Activated T-cell treated with anti-CD3 and anti-CD28 coated beads, Interleukin-2, amount 50 U/mL, for 48 hours (primary cell): ENCODE measurements around the gene TOMM20.
"Not testable (repeated sequence)": the region's sequence is repeated elsewhere in the genome, so short reads cannot be mapped to it uniquely, and the experiment has no call there.

Experiments used
- DNase-seq, 2 experiments: peaks; one replicate each; pipeline ENCODE4 v3.0.0-alpha.2; 2020

TOMM20 gene

DNA sequence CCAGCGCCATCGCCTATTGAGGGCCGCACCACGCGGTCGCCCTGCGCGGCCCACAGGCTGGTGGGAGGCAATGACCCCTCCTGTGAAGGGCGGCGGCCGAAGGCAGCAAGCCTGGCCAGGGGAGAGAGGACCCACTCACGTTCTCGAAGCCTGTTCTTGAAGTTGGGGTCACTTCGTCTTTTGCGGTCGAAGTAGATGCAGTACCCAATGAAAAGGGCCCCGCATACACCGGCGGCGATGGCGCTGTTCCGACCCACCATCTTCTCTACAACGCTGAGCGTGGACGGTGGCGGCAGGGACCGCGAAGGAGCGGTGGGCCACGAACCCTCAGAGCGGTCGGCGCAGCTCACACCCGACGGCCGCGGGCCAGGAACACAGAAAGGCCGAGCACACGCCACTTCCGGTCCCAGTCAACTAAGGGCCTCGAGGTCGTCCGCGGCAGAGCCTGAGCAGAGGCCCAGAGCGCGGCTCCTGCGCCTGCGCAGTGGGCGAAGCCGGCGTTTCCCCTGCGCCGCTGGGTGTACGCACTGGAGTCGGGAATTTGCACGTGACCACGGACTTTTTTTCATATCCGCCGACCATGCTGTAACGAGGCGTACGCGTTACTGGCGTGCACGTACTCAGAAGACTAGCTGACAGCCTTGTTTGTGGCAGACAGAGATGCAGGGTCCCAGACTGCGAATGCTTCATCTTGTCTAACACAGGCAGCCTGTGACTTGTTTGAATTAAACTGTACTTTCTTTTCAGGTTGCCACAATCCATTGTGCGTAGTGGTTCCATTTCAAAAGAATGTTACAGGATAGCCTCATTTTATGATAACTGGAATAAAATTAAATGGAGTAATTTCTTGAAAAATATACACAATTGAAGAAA lies at the start of gene TOMM20:
TOMM20 (minus strand) TSS at position 382 of the 873 bp plus-strand sequence; CDS start at position 260, 122 bp downstream.
- DNase-seq: peak; percentile 96 to 97

DNA sequence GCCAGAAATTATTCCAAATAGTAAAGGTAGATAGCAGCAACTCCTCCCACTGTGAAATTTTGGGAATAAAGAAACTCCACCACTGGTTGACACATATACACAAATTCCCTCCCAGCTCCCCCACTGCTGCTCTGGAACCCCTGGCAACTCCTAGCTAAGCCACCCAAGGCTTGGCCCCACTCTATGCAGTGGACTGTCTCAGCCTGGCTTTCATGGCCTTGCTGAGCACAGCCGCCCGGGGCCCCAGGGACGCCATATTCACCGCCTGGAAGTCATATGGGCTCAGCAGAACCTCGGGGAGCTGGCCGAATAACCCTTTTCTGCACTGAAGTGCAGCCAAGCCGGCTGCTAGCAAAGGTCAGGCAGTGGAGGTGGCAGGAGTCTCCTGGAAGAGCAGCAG lies 47.8 kb upstream of the TOMM20 start:
- no peak for DNase-seq

DNA sequence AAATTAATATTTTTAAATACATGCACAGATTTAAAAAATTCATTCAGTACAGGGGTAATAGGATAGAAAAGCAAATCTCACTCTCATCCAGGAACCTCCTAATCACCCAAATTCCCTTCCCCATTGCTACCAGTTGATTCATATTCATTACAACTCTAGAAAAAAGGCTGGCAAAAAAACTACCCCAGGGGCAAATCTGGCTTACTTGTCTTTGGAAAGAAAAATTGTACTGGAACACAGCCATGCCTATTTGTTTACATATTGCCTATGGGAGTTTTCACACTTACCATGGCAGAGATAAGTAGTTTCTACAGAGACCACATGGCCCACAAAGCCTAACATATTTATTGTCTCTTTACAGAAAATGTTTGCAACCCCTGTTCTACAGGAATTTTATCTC lies 41.3 kb upstream of the TOMM20 start:
- DNase-seq: no peak

DNA sequence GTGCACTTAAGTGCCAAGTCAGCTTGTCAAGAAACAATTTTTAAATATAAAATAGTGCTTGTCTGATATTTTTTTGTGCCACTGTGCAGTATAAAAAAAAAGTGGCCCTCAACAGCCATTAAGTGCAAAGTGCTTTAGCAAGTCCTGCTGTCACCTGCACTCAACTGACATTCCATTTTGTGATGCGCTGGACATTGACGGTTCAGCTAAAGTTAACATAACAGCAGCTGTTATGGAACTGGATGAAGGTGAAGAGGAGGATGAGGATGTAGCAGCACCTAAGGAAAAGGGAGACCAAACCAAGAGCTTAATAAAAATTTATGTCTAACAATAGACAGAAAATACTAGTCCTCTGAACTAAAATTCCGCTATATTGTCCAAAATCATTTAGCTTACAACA lies 39.7 kb upstream of the TOMM20 start:
- DNase-seq: no peak

DNA sequence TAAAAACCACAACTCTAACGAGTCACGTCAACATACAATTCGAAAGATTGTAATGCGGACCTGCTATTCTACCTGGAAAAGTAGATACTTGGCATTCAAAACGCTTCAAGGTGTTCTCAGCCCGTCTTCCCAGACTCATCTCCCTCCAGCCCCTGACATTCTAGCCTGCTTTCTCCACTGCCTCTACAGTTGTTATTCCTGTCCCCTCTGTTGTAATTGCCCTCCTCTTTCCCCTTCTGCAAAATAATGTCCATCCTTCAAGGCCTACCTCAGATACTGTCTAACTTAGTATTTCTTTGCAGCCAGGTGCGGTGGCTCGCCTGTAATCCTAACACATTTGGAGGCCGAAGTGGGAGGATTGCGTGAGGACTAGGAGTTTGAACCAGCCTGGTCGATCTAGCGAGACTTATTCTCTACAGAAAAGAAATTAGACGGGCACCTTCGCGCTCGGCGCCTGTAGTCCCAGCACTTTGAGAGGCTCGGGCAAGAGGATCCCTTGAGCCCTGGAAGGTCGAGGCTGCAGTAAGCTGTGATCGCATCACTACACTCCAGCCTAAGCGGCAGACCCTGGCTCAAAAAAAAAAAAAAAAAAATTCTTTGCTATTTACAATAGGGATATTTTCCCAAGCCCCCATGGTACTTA lies 33.2 kb upstream of the TOMM20 start:
- no peak for DNase-seq

DNA sequence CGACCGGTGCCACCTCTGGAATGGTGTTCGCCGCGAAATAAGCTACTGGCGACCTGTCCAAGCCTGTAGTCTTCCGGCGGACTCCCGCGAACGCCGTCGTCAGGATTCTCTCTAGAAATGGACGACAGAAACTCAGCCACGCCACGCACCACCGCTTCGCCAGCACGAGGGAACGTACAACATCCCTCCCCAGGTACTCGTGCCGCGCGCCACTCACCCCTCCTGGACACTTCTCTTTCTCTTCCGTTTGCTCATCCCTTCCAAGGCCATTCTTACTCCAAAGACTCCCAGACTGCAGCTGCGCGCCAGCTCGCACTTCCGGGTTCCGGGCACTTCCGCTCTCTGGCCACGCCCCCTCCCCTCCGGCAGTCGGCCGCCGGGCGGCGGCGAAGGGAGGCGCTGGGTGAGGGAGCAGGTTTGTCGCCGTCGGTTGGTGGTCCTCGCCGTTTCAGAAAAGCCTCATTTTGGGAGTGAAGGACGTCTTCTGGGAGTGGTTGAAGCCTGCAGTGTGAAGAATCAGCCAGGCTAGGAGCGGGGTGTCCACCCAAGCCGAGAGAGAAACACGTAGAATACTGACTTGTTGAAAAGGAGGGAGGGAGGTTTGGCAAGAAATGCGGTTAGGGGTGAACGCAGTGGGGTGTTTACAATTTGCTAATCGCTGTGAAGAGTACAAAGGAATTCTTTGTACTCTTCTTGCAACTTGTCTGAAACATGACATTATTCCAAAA lies 32.5 kb upstream of the TOMM20 start, which contains the start of gene RBM34:
RBM34 (minus strand) TSS at position 294 of the 728 bp plus-strand sequence; CDS start at position 270, 24 bp downstream.
- peak; percentile 94 to 96 for DNase-seq

DNA sequence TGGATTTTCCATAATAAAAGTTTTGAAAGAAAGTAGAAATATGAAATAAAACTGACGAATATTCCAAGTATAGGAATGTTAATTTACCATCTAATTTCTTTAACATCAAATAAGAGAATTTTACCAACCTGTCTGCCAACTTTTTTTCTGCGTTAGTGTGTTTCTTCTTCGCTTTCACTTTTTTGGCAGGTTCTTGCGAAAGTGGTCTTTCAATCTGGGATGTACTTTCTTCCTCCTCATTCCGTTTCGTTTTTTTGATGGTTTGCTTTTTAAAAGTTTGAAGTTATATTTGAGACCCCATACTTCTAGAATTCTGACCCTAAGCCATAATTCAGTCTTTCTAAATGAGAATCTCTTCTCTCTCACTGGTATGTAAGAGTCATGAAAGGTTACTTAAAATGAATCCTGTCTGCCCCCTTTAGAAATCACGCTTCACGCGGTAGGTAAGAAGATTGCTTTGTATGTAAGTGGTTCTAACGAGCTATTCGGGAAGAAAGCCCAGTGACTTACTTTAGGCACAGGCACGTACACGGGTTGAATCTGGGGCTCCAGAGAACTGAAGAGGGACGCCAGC lies 31.8 kb upstream of the TOMM20 start:
- no peak for DNase-seq

DNA sequence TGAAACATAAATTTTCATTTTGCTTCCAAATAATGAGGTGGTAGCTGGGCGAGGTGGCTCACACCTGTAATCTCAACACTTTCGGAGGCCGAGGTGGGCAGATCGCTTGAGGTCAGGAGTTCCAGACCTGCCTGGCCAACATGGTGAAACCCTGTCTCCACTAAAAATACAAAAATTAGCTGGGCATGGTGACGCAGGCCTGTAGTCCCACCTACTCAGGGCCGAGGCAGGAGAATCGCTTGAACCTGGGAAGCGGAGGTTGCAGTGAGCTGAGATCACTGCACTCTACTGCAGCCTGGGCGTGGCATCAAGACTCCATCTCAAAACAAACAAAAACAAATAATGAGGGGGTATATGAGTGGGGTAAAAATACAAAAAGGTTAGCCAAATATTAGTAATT lies 31.3 kb upstream of the TOMM20 start:
- not testable (repeated sequence) for DNase-seq

DNA sequence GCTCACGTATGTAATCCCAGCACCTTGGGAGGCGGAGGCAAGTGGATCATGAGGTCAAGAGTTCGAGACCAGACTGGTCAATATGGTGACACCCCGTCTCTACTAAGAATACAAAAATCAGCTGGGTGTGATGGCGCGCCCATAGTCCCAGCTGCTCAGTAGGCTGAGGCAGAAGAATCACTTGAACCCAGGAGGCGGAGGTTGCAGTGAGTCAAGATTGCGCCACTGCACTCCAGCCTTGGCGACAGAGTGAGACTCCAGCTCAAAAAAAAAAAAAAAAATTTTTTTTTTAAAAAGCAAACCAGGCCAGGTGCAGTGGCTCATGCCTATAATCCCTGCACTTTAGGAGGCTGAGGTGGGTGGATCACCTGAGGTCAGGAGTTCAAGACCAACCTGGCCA lies 30.6 kb upstream of the TOMM20 start:
- DNase-seq: not testable (repeated sequence)

DNA sequence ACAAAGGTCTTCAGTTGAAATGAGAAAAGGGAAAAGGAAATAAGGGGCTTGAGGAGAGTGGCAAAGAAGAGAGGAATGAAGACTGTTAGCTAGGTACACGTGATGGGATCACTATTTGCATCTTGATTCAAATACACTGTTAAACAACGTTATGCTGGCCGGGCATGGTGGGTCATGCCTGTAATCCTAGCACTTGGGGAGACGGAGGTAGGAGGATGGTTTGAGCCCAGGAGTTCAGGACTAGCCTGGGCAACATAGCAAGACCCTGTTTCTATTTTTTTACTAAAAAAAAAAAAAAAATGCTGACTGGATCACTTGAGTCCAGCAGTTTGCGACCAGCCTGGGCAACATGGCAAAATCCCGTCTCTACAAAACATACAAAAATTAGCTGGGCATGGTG lies 30.0 kb upstream of the TOMM20 start:
- no peak for DNase-seq

DNA sequence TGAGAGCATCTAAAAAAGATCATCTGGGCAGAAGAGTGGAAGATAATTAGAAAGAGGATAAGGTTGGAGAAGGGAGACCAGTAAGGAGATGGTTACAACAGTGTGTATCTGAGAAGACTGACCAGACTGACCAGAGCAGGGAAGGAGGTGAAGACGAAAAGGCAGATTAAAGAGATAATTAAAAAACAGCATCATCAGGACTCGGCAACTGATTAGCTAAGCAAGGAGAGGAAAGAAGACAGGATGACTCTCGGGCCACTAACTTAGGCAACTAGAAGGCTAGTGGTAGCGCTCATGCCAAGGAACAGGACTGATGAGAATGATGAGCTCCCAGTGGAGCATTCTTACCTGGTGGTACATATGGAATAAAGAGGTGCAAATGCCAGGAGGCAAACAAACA lies 28.5 kb upstream of the TOMM20 start:
- DNase-seq: no peak

DNA sequence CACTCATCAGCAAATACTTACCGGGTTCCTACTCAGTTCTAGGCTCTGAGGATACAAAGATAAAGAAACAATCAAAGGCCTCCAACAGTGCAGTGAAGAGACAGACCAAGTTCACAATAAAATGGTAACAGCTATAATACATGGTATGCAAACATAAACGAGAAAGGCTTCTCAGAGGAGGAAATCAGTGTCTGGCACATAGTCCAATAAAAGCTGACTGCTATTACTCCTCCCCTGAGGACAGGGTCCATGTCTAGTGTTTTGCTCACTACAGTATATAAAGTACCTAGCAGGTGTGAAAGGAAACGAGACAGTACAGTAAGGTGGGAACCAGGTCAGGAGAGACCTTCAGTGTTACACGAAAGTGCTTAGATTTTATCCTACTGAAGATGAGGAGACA lies 28.1 kb upstream of the TOMM20 start:
- DNase-seq: no peak

DNA sequence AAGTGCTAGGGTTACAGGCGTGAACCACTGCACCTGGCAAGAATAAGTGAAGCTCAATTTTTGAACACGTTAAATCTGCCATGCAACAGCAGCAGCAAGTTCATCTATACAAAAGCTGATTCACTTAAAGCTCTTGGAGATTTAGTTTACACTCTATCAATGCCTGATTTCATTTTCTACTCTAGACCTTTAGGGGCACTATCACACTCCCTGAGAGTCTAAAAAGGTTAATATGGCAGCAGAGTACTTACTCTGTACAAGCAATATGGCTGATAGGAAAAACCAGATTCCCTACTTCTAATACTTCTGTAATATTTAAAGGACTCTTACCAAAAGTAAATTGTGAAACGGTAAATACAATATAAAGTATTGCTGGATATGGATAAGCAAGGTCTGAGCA lies 27.6 kb upstream of the TOMM20 start:
- DNase-seq: no peak

DNA sequence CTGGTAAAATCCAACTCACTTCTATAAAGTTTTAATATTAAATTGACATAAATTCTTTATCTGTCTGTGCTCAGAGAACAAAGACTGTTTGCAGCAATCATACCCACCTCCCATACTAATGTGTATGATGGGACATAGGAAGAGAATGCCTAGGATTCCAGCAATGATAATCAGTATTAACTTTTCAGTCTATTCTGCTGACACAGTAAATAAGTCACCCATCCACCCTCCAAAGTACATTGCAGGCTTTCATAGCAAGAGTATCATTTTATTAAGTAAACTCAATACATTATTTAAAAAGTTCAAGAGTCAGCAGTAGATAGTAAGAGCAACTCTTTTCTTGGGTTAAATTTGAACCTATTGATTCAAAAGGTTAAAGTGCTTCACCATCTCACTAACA lies 23.6 kb upstream of the TOMM20 start:
- no peak for DNase-seq

DNA sequence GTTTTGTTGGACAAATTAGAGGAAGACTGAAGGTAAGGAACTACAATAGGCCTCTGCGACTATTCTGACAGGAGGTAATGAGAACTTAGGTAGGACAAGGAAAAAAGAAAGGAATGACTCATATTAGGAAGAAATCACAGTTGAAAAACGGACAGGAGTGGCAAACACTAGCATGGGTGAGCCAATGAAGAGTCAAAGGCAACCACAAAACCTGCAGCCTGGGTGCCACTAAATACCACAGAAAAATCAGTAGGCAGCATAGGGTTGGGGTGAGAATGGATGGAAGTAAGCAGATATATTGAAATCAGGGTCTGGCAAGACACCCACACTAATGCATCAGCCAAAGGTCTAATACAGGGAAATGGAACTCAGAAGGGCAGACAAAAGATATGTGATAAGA lies 22.4 kb upstream of the TOMM20 start:
- no peak for DNase-seq

DNA sequence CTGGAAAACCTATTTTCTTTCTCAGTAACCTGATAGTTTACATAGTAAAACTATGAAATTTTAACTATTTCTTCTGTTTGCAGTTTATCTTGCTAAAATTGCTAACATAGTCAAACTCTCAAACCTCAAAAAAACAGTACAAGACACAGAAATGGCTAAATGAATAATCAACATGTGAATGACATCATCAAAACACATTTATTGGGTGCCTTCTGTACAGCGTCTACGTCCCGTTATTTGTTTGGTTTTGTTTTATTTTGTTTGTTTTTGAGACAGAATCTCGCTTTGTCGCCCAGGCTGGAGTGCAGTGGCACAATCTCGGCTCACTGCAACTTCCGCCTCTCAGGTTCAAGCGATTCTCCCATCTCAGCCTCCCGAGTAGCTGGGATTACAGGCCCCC lies 21.2 kb upstream of the TOMM20 start:
- no peak for DNase-seq

DNA sequence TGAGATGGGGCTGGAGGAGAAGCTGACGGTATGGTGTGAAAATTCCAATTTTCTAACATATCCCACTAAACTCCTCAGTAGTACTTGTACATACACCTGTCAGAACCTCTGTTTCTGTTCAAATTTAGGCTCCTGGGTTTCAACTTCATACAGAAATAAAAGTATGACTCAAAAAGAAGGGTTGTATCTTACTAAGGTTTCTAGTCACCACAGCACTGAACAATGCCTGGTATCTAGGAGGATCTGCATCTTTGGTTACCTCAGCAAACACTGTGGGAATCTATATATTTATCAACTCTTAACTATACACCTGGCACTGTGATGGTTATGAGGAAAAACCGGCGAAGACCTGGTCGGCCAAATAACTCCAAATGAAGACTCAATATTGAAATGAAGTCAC lies 18.6 kb upstream of the TOMM20 start:
- DNase-seq: no peak

DNA sequence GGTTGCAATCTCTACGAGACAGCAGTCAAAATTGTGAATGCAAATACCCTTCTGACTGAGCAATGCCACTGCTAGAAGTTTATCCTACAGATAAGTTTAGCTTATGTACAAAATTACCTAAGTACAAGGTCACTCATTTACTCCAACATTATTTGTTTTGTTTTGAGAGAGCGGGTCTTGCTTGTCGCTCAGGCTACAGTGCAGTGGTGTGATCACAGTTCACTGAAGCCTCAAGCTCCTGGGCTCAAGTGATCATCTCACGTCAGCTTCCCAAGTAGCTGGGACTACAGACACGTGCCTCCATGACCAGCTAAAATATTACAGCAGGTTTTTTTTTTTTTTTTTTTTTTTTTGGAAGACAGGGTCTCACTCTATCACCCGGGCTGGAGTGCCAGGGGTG lies 17.0 kb upstream of the TOMM20 start:
- no peak for DNase-seq

DNA sequence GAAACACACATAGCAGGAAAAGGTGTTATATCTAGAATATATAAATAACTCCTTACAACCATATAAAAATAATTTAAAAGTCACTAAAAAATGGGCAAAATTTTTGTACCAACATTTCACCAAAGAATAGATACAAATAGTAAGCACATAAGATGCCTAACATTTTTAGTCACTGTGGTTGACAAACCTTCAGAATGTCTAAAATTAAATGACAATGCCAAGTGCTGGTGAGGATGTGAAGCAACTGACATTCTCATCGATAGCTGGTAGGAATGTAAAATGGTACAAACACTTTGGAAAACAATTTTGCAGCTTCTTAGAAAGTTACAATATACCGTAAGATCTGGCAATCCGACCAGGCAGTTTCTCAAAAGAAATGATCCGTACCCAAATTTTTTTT lies 14.4 kb upstream of the TOMM20 start:
- DNase-seq: no peak

DNA sequence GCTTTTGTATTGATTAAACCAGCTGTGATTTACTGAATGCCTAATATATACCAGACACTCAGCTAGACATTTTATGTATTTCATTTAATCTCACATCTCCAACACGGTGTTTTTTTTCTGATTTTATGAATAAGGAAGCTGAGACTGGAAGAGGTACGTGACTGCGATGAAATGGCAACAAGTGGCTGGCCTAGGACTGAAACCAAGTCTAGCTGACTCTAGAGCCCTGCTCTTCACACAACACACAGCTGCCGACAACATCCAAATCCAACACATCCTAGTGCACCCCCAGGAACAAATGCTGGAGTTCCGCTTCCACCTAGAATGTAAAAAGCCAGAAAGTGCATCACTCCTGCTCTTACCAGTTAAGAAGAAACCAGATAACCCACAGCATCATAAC lies 10.7 kb upstream of the TOMM20 start:
- DNase-seq: no peak

DNA sequence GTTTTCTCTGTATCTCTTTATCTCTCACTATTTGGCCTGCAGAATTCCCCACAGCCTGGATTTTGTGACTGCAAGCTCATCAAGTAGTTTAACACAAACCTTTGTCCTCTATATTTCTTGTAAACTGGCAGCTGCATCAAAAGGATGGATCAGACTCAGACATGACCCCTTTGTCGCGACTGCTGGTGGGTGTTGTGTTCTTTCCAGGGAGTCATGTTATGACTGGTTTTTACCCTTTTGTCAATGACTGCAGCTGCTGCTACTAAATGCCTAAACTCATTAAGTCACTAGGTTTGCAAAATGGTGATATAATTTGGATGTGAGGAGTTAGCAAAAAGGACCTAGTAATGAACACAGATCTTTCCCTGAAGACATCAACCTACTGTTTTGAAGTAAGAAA lies 10.2 kb upstream of the TOMM20 start:
- DNase-seq: peak; percentile 24 to 56

DNA sequence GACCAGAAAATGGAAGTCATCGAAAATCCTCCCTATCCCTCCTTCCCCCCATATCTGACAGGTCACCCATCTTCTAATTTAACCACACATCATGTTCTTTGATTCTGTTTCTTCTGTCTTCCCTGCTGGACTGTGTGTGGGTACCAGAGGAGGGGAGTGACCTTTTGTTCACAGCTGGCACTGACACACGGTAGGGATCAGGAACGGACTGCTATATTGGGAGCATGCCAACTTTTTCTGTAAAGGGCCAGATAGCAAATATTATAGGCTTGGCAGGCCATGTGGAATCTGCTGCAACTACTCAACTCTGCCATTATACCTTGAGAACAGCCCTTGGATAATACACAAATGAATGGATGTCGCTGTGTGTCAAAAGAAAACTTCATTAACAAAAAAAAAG lies 7.5 kb upstream of the TOMM20 start:
- DNase-seq: no peak

DNA sequence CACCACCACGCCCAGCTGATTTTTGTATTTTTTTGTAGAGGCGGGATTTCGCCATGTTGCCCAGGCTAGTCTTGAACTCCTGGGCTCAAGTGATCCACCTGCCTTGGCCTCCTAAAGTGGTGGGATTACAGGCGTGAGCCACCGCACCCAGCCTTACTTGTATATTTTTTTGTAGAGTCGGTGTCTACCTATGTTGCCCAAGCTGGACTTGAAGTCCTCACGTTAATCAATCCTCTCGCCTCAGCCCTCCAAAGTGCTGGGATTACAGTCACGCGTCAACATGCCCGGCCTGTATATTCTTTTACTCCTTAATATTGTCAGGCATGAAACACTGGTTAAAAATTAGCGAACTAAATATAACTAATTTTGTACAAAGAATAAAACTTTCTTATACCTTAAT lies 5.5 kb upstream of the TOMM20 start:
- no peak for DNase-seq
